Measurements from ENCODE around the gene LYAR.

- no peak for TF ChIP-seq CTCF (conservative IDR thresholded peaks at IDR 0.05; ENCODE audit: low read depth, low read length)
- TF ChIP-seq EZH2 (IDR thresholded peaks at IDR 0.05; ENCODE audit: borderline replicate concordance, low read depth, low read length, poor library complexity, severe bottlenecking) = no peak
Measured at GRCh38 chr4:4270529-4270928, 19.4 kb downstream of the LYAR start.

Measured in A673 (cell line).